Omental fat pad (tissue), 4 donors: ENCODE results near the gene TBCE. TPM values are rescaled to one million over a fixed set of nuclear protein-coding genes. Genes with fewer than 3 reads are reported as not detected.

Experiments
- ATAC-seq: fragments of 150-250 bp; one replicate; pipeline ENCODE4 v1.9.1; 2016; ENCODE audit warnings: mild to moderate bottlenecking, moderate library complexity; ENCODE audit not compliant: low FRiP score
- DNase-seq: peaks from one replicate; pipeline ENCODE4 v3.0.0-alpha.2; 2019; ENCODE audit warnings: low spot score
- total RNA-seq, 4 donors: library from RNA; depleted of rRNA; stranded (reverse); fragments of >200 nt; gene quantifications; one replicate each; pipeline ENCODE4 v1.1.0, GENCODE V29; 2016
- TF ChIP-seq, protein P1 (sequence below), 3 donors: fragments of 450-650 bp; IDR thresholded peaks; one replicate each; pipeline ENCODE4 v1.5.1; 2016 to 2017; ENCODE audit warnings: antibody characterized with exemption in 3 of 3, mild to moderate bottlenecking in 3 of 3, moderate library complexity in 2 of 3

TBCE gene
- total RNA-seq, 4 donors from 2014 or later: 10.9 to 27.3 (median 19.2) TPM

DNA sequence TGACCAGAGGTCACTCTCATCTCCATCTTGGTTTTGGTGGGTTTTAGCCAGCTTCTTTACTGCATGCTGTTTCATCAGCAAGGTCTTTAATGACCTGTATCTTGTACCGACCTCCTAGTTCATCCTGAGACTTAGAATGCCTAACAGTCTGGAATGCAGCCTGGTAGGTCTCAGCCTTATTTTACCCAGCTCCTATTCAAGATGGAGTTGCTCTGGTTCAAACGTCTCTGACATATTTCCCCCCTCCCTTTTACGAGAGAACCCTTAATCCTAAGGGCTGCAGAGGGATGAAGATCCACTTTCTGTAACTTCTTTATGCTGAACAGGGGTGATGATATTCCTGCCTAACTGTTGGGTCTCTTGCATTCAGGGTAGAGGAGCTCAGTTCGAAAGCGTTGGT is 43.2 kb downstream of the TBCE start:
- no peak for DNase-seq
- TF ChIP-seq, protein P1, sequence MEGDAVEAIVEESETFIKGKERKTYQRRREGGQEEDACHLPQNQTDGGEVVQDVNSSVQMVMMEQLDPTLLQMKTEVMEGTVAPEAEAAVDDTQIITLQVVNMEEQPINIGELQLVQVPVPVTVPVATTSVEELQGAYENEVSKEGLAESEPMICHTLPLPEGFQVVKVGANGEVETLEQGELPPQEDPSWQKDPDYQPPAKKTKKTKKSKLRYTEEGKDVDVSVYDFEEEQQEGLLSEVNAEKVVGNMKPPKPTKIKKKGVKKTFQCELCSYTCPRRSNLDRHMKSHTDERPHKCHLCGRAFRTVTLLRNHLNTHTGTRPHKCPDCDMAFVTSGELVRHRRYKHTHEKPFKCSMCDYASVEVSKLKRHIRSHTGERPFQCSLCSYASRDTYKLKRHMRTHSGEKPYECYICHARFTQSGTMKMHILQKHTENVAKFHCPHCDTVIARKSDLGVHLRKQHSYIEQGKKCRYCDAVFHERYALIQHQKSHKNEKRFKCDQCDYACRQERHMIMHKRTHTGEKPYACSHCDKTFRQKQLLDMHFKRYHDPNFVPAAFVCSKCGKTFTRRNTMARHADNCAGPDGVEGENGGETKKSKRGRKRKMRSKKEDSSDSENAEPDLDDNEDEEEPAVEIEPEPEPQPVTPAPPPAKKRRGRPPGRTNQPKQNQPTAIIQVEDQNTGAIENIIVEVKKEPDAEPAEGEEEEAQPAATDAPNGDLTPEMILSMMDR (IDR thresholded peaks at IDR 0.05): no peak
- ATAC-seq: no peak

DNA sequence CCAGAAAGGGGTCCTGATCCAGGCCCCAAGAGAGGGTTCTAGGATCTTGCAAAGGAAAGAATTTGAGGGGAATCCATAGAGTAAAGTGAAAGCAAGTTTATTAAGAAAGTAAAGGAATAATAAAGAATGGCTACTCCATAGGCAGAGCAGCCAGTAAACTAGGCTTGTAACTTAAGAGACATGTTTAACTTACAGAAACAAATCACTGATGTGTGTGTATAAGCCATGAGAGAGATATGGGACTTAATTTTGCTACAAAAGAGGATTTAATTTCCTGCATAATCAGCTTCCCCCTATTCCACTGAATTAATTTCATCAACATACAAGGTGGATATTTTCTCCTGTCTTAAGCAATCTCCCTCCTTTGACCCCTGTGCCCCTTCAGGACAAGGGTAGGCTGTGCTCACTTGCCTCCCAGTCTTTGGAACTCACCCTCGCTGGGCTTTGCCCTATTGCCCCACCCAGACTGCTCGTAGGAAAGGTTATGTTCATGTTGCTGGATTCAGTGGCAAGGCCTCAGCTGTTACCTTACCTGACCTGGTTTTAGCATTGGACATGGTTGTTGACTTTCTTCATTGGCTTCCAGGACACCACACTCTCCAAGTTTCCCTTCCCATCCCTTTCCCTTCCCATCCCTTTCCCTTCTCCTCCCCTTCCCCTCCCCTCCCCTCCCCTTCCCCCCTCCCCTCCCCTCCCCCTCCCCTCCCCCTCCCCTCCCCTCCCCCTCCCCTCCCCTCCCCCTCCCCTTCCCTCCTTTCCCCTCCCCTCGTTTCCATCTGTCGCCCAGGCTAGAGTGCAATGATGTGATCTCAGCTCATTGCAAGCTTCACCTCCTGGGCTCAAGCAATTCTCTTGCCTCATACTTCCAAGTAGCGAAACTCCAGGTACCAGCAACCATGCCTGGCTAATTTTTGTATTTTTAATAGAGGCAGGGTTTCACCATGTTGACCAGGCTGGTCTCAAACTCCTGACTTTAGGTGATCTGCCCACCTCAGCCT is 44.6 kb downstream of the TBCE start:
- TF ChIP-seq, protein P1 (IDR thresholded peaks at IDR 0.05): no peak
- DNase-seq (no peak), ATAC-seq (no peak)

DNA sequence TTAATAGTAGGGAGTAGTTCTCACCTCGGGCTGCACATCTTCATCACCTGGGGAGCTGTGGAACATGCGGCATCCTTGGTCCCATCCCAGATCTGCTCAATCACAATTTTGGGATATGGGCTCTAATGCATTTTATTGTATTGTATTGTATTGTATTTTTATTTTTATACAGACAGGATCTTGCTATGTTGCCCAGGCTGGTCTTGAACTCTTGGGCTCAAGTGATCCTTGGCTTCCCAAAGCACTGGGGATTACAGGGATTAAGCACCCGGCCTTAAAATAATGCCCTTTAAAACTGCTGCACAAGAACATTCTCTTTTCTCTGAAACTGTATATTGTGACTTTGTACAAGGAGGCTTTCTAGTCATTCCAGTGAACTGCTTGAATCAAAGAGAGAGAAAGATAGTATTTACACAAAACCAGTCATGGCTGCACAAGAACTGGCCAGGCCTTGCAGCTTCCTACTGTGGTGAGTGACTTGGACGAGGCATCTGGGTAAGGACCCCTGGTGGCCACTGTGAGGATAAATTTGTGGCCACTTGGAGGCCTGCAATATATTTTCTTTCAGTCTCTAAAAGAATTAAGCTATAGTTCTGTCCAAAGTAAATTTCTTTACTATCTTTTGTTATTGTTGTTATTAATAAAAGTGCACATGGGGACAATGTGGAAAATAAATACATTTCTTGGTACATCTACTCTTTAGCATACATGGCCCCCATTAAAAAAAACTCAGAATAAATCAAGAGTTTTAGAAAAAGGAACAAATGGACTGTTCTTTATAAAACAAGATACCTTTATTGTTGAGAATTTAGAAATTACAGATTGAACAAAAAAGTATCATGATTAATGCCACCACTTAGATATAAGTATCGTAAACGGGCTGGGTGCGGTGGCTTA is 48.0 kb downstream of the TBCE start:
- TF ChIP-seq, protein P1 (IDR thresholded peaks at IDR 0.05): peak in 2 of 3 donors; percentile 11 to 69
- DNase-seq (no peak), ATAC-seq (no peak)

DNA sequence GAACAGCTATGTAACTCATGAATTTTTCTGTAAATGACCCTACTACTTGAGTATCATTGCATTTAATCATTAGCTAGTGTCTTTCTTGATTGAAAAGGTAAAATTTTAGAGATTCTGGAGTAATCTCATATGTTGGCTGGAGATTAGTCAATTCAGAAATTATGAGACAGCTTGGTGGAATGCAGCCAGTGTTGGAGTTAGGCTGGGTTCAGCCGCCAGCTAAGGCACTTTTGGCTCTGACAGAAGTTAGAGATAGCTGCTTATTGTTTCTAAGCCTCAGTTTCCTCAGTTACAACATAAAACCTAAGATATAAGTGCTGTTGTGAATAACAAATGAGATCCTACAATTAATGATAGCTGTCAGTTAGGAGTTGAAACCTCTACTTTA is 49.4 kb downstream of the TBCE start:
- ATAC-seq (peak; percentile 50), DNase-seq (no peak)
- TF ChIP-seq, protein P1 (IDR thresholded peaks at IDR 0.05): no peak

DNA sequence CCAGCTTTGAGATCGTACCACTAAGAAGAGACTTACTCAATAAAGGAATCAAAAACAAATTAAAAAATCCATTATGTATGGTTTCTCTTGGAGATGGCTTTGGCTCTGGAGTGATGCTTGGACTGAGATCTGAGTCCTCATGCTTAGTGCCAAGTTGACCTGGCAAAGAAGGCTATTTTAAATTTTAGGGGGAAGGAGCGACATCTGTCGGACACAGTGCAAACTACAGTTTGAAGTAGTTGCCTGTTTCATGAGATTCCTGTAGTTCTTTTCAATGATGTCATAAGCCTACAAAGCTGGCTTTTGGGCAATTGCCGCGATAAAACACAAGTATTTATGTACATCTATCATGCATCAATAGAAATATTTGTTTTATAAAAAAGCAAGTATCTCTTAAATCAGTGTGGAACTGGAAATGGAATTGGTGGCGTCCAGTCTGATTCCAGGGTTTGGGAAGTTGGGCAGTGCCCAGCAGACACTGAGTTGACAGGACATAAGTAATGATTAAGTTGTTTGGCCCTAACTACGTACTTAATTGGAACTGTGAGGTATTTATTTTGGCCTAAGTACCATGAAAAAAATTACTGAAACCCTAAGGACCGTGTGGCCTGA is 50.0 kb downstream of the TBCE start:
- TF ChIP-seq, protein P1 (IDR thresholded peaks at IDR 0.05): peak in 2 of 3 donors; percentile 27 to 77
- peak; percentile 93 for ATAC-seq
- peak; percentile 56 for DNase-seq

DNA sequence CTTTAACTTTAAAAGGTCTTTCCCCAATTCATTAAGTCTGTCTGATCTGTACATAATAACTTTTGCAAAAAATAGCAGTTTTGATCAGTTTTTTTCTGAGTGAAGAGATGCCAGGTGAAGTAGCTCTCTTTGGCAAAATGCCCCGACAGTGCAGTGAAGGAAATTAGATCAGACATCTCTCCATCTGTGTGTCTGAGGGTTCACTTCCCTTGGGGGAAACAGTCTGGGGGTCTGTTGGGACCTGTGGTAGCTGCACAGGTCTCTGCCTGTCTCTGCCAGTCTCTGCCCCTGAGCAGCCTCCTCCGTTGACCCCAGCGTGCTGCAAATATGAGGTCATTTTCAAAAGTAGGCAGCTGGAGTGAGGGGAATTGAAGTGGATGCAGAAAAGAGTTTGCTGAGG is 54.5 kb downstream of the TBCE start:
- DNase-seq: no peak
- no peak for ATAC-seq
- TF ChIP-seq, protein P1 (IDR thresholded peaks at IDR 0.05): no peak
